GM19099 (cell line): ENCODE data around the gene MYBPC1.

Experiments used
- POLR2A ChIP-seq: IDR thresholded peaks from 3 replicates; pipeline ENCODE4 v1.6.1; 2011; ENCODE audit warnings: low read depth; ENCODE audit not compliant: insufficient read length; ENCODE audit errors: extremely low read depth

MYBPC1 gene

DNA sequence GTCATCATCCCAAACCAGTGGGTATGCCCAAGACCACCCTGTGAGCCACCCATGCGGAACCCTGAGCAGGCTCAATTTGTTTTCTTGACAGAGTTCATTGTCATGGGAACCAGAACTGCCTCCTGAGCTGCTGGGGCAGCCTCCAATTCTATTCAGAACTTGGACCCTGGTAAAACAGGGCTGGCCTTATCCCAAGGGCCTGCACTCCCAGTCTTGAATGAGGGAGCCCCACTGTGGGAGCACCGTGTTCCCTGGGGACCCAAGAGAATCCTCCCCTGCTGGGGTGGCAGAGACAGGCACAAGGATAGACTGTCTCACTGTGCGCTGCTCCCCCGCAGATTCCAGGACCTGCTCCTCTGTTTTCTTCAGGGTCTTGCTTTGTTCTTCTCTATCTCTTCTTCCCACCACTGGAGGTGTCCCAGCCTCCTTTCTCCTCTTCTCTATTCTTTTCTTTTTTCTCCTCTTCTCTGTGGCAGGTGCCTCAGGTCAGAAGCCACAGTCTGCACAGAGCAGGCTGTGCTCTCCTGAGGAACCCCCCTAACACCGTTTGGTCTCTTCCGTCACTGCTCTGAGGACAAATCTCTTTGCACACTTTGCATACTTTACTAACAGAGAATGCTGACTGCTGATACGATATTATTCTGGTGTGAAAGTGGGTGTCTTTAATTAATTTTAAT is 71.4 kb downstream of the MYBPC1 start:
- TF ChIP-seq POLR2A: no peak

DNA sequence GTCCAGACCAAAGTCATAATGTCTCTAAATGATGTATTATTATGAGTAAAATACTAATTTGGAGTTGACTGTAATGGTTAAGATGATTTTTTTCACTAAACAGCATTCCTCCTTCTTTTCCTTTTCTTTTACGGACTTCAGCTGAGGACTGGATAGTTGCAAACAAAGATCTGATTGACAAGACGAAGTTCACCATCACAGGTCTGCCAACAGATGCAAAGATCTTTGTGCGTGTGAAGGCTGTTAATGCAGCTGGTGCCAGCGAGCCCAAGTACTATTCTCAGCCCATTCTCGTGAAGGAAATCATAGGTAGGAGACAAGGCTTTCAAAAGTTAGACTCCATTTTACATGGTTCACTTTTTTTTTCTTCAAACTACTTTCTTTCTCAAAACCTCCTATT is 72.8 kb downstream of the MYBPC1 start:
- no peak for TF ChIP-seq POLR2A

DNA sequence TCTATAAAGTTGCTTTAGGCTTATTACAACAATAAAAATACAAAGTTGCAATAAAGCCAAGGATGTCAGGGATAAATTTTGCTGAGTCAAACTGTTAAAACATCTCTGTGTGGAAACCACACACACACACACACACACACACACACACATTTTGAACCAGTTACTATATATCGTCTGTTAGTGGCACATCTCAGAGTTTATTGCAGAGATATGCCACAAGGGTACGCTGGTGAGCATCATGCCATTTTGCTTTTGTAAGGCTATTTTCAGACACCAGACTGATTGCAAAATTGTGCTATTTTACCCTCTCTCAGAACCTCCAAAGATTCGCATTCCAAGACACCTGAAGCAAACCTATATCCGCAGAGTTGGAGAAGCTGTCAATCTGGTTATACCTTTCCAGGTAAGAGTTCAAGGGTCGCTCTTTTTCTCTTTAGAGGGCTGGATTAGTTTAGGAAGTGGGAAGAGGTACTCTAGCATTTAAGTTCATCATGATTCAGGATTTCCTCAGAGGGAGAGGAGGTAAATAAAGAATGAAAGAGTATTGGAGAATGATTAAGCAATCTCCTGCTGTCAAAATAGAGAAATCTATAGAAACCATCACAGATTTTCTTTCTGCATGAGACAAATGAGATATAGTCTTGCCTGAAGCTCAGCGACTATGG is 75.4 kb downstream of the MYBPC1 start:
- no peak for TF ChIP-seq POLR2A

DNA sequence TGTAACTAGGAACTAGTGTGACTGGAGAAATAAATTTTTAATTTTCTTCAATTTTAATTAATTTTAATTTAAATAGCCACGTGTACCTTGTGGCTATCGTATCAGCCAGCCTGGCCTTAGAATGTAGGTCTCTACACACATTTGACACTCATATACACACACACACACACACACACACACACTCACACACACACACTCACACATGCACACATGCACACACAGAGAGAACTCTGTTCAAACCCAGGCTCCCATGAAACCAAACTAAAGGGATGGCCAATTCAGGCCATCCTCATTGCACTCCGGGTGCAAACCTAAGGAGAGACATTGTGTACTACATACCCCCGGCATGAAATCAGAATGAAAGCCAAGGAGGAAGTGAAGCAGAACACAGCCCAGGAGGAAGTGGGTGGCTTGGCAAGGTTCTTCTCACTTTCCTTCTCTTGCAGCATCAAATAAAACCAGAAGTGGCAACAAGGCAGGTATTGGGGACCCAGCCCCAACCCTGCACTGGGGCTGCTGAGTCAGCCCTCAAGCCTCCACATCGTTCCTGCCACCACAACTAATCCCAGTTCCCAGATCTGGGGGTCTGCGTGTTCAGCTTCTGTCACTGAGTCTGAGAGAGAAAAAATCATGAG is 76.5 kb downstream of the MYBPC1 start:
- no peak for TF ChIP-seq POLR2A

DNA sequence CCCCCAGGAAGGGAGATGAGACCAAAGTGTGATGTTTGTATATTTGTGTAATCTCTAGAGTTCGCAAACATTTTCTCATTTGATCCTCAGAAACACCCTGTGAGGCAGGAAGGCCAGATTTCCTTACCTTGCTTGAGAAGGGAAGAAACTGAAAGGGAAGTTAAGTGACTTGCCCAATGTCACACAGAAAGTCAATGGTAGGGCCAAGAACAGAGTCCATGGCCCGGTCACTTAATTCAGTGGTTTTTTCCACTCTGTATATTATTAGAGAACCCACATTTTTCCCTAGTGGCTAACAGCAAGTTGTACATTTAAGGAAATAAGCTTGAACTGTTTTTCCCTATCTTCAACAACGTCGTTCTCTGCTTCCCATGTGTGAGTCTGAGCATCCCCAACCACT is 77.1 kb downstream of the MYBPC1 start:
- no peak for TF ChIP-seq POLR2A

DNA sequence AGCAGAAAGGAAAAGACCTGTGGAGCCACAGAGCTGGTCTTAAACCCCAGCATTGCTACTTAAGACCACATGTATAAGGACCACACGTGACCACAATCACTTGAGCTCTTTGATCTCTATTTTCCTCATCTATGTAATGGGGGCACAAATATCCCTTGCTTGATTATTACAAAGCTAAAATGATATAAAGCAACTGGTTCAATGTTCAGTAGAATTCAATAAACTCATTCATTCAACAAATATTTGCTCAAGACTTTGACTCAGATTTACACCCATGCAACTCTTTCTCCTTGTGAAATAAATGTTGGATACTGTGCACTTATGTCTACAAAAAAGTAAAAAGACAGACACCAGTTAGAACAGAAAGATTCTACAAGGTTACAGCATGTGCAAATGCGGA is 80.8 kb downstream of the MYBPC1 start:
- no peak for TF ChIP-seq POLR2A

DNA sequence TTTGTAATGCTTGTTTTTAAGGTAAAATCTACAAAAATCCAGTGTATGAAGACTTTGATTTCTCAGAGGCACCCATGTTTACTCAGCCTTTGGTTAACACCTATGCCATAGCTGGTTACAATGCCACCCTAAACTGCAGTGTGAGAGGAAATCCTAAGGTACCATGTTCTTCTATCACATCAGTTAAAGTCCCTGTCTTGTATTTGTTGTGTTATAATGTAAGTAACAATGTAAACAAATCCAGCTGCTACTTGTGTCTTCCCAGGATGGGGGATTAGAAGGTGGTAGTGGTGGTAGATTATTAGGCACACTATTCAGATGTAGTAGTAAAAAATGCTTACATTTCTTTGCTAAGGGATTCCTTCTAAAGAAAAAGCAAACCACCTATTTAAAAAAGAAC is 83.3 kb downstream of the MYBPC1 start:
- no peak for TF ChIP-seq POLR2A

DNA sequence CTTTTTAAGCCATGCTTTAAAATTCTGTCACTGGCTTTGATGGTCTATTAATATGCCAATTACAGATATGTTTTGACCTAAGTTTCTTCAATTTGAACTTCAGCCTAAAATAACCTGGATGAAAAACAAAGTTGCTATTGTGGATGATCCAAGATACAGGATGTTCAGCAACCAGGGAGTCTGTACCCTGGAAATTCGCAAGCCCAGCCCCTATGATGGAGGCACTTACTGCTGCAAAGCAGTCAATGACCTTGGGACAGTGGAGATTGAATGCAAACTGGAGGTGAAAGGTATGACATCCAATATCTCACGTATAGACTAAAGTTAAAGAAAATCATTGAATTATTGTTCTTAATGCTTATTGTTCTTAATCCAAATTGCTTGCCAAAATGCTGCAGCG is 85.5 kb downstream of the MYBPC1 start:
- no peak for TF ChIP-seq POLR2A

DNA sequence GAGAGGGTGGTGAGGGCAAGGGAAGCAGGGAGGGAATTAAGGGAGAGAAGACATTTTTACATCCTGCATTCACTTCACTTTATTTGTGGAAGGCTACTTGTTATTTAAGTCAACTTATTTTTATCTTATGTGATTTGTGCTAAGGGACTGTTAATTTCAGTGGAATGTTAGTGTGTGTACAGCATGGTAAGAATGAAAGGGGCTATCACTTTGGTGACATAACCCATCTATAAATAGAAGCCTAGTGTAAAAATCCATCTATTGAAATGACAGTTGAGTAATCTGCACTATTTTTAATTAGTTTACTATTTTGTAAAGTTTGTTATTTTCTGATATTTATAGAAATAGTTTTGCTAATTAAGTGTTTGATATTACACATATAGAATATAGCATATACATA is 85.9 kb downstream of the MYBPC1 start:
- no peak for TF ChIP-seq POLR2A

DNA sequence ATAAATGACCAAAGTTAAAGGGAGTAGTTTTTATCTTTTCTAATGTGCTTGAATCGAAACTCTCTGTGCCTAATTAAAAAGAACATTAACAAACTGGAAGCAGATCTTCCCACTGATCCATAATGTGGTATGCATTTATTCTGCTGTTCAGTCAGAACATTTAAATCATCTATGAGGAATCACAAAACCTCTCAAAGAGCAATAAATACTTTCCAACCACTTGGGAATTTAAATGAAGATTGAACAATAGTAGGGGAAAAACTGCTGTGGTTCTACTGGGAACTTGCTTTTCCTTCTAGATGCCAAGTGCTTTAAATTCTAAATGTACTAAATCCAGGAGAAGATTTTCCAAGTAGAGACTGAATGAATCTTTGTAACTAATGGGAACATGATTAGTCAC is 90.3 kb downstream of the MYBPC1 start:
- TF ChIP-seq POLR2A: no peak

DNA sequence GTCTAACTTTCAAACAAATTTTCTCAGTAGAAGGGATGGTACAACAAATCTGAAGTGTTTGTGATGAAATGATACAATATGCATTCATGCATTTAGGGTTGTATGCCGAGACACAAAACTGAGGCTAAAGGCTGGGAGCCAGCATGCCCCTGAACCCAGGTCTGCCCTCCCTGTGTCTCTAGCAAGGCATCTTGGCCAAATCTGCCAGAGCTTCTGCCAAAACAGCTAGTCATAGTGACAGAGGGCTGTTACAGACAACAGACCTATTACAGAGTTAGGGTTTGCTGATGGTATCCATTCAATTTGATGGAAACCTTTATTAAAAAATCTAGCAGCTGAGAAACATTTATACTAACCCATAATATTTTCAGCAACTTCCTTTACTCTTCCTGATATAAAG is 91.4 kb downstream of the MYBPC1 start:
- TF ChIP-seq POLR2A: no peak

DNA sequence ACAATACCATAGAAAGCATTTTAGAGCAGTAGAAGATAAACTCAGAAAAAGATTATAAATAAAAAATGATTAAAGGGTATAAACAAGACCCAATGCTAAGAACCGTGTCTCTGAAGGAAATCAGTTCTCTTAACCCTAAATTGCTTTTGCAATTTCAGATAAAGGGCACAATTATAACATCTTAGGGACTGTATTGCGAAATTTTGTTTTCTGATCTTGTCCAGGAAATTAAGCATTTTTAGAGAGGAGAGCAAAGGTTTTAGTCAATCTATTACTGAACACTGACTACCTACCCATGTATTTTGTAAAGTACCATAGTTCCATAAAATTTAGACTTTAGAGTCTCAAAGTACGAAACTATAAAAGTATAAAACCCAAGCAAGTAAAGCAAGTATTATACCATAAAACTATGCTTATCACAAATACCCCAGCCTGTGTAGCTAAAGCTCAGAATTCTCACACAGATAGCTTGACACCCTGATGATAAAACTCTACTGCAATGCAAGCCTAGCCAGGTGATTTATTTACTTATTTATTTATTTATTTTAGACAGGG is 95.8 kb downstream of the MYBPC1 start:
- no peak for TF ChIP-seq POLR2A

DNA sequence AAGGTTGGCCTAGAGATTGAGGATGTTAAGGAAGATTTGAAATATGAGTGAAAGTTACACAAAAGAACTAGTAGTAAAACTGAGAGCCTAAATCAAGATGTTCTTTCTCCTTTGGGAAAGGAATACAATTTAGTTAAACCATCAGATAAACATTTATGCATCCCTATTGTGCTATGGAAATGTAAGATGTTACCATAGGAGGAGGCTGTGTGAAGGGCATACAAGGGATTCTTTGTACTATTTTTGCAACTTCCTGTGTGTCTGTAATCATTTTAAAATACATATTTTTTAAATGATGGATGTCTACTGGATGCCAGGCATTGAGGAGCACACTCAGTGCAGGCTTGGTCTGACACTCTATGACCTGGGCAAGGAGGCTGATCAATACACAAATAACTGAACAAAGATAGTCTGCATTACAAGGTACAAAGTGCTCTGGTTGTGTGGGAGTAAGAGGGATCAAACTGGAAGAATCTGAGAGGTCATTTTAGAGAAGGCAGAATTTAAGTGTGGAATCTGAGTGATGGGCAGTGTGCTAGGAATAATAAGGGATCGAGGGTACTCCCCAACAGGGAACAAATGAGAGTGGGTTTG is 96.8 kb downstream of the MYBPC1 start:
- TF ChIP-seq POLR2A: no peak

DNA sequence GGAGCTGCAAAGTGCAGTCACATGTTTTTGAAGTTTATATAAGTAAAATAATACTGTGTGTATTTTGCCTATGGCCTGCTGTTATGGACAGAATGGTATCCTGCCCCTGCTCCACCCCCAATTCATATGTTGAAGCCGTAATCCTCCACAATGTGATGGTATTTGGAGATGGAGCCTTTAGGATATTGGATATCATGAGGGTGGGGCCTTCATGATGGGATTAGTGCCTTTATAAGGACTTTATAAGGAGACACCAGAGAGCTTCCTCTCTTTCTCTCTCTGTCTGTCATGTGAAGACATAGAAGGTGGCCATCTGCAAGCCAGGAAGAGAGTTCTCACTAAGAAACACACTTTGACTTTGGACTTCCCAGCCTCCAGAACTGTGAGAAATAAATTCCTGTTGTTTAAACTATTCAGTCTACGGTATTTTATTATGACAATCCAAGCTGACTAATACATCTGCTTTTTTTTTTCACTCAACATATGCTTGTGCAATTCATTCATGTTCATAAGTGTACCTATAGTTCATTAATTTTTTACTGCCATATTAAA is 99.6 kb downstream of the MYBPC1 start:
- no peak for TF ChIP-seq POLR2A

DNA sequence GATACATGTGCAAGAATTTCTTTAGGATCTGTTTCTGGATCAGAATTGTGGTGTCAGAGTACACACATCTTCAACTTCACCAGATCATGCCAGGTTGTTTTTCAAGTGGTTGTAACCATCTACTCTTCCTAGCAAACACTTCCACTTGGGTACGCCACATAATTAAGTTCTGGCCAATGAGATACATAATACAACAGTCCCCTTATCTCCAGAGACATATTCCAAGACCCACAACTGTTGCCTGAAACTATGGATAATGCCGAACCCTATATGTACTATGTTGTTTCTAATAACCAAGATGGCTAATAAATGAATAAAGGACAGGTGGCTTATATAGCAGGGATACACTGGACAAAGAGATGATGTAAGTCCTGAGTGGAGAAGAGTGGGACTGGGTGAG is 100.2 kb downstream of the MYBPC1 start:
- no peak for TF ChIP-seq POLR2A
